Gastroesophageal sphincter (tissue), 4 donors: Measurements from ENCODE around the gene MNAT1. TPM values are rescaled to one million over a fixed set of nuclear protein-coding genes. Genes with fewer than 3 reads are reported as not detected.
"Not testable (repeated sequence)": the region's sequence is repeated elsewhere in the genome, so short reads cannot be mapped to it uniquely, and the experiment has no call there.

Source experiments
- ATAC-seq: fragments of 150-250 bp; one replicate; pipeline ENCODE4 v1.9.1; 2016; ENCODE audit warnings: mild to moderate bottlenecking, moderate library complexity
- H3K27ac ChIP-seq, 4 donors: fragments of 200-600 bp; sonication (generic) in 3 of 4; 1 replicate in 3 of 4; 2 replicates in 1 of 4; pipeline ENCODE4 v1.5.1; 2016 to 2019
- H3K27me3 ChIP-seq: fragments of 200-600 bp; sonication (generic); one replicate; pipeline ENCODE4 v1.5.1; 2019
- H3K36me3 ChIP-seq, 2 donors: fragments of 200-600 bp; sonication (generic); one replicate each; pipeline ENCODE4 v1.5.1; 2019; ENCODE audit warnings: control low read depth in 1 of 2
- H3K4me1 ChIP-seq, 3 donors: fragments of 200-600 bp; sonication (generic); 1 replicate in 2 of 3; 2 replicates in 1 of 3; pipeline ENCODE4 v1.5.1; 2016 to 2019; ENCODE audit warnings: control low read depth in 2 of 3
- H3K4me3 ChIP-seq, 2 donors: fragments of 200-600 bp; sonication (generic); one replicate each; pipeline ENCODE4 v1.5.1; 2019; ENCODE audit warnings: mild to moderate bottlenecking in 1 of 2, moderate library complexity in 1 of 2
- H3K9me3 ChIP-seq, 3 donors: fragments of 200-600 bp; sonication (generic); one replicate each; pipeline ENCODE4 v1.5.1; 2017 to 2019; ENCODE audit warnings: control low read depth in 2 of 3
- CTCF ChIP-seq, 4 experiments: fragments of 200-600 bp in 2 of 4; fragments of 450-650 bp in 2 of 4; sonication (generic) in 1 of 4; IDR thresholded peaks; one replicate each; pipeline ENCODE4 v1.5.1; 2017 to 2019; ENCODE audit warnings: antibody characterized with exemption in 4 of 4, mild to moderate bottlenecking in 2 of 4, moderate library complexity in 2 of 4
- EP300 ChIP-seq: sonication (generic); formaldehyde crosslinking; IDR thresholded peaks from one replicate; pipeline ENCODE4 v1.6.1; 2017; ENCODE audit warnings: antibody characterized with exemption, mild to moderate bottlenecking
- POLR2A ChIP-seq, 2 donors: fragments of 450-650 bp; IDR thresholded peaks; one replicate each; pipeline ENCODE4 v1.6.1; 2017; ENCODE audit warnings: antibody characterized with exemption in 2 of 2, mild to moderate bottlenecking in 2 of 2, moderate library complexity in 1 of 2
- POLR2AphosphoS5 ChIP-seq: sonication (generic); formaldehyde crosslinking; IDR thresholded peaks from one replicate; pipeline ENCODE4 v1.6.1; 2017; ENCODE audit warnings: antibody characterized with exemption
- whole genome bisulfite sequencing, 2 donors: methylation state at CpG; one replicate each; pipeline ENCODE4 v1.1.5; 2018; ENCODE audit warnings: low coverage in 1 of 2; 5-methylcytosine and 5-hydroxymethylcytosine counted together
- total RNA-seq, 4 donors: library from RNA; depleted of rRNA; stranded (reverse); fragments of >200 nt; gene quantifications; one replicate each; pipeline ENCODE4 v1.1.0, GENCODE V29; 2016

MNAT1 gene
- total RNA-seq, 4 donors from 2014 or later, result 30.4 to 46.0 (median 42.8) TPM

- Histone ChIP-seq H3K36me3 (no peaks in the 10 kb centered on the region), H3K4me3 (no peak overlapping the region), H3K27ac (no peak overlapping the region), H3K9me3 (no peaks in the 10 kb centered on the region), H3K4me1 (peaks cover 0 to 41% (median 6%) of the 10 kb centered on the region in 3 donors), H3K27me3 (no peaks in the 10 kb centered on the region)
- TF ChIP-seq POLR2AphosphoS5 (no peak), POLR2A (IDR thresholded peaks at IDR 0.05) (no peak), CTCF (IDR thresholded peaks at IDR 0.05) (no peak), EP300 (no peak)
- no peak for ATAC-seq
These were observed 133.1 kb downstream of the MNAT1 start for GRCh38 chr14:60867503-60868172.

- Histone ChIP-seq H3K9me3 (peaks cover 0 to 3% (median 0%) of the 10 kb centered on the region in 3 donors), H3K4me3 (no peak overlapping the region), H3K4me1 (peaks cover 0 to 6% (median 0%) of the 10 kb centered on the region in 3 donors), H3K36me3 (peaks cover 0 to 10% of the 10 kb centered on the region in 2 donors), H3K27me3 (no peaks in the 10 kb centered on the region), H3K27ac (no peak overlapping the region)
- ATAC-seq, result no peak
- TF ChIP-seq CTCF (IDR thresholded peaks at IDR 0.05) (no peak), POLR2AphosphoS5 (no peak), EP300 (no peak), POLR2A (IDR thresholded peaks at IDR 0.05) (no peak)
- WGBS, 2 donors, result 100% methylated on average over 1 of the region's 1 CpG; no CpG with 5 or more reads in 1 of the 2 donors
These were observed 143.6 kb downstream of the MNAT1 start for GRCh38 chr14:60878121-60878520.

GRCh38 chr14:60878536-60878935 lies 144.0 kb downstream of the MNAT1 start:
- Histone ChIP-seq H3K9me3 (peaks cover 0 to 8% (median 0%) of the 10 kb centered on the region in 3 donors), H3K27ac (no peak overlapping the region), H3K27me3 (no peaks in the 10 kb centered on the region), H3K4me1 (peaks cover 0 to 6% (median 0%) of the 10 kb centered on the region in 3 donors), H3K36me3 (peaks cover 0 to 11% of the 10 kb centered on the region in 2 donors), H3K4me3 (no peak overlapping the region)
- no peak for ATAC-seq
- TF ChIP-seq POLR2A (IDR thresholded peaks at IDR 0.05) (no peak), POLR2AphosphoS5 (no peak), EP300 (no peak), CTCF (IDR thresholded peaks at IDR 0.05) (no peak)

GRCh38 chr14:60882219-60882618 lies 147.7 kb downstream of the MNAT1 start:
- Histone ChIP-seq H3K36me3 (peaks cover 0 to 13% of the 10 kb centered on the region in 2 donors), H3K27ac (no peak overlapping the region), H3K4me3 (no peak overlapping the region), H3K4me1 (peaks cover 0 to 6% (median 0%) of the 10 kb centered on the region in 3 donors), H3K27me3 (no peaks in the 10 kb centered on the region), H3K9me3 (peaks cover 0 to 22% (median 0%) of the 10 kb centered on the region in 3 donors)
- no peak for ATAC-seq
- TF ChIP-seq EP300 (no peak), CTCF (IDR thresholded peaks at IDR 0.05) (no peak), POLR2AphosphoS5 (no peak), POLR2A (IDR thresholded peaks at IDR 0.05) (no peak)
- 96 to 100% methylated on average over 1 of the region's 1 CpG for WGBS, 2 donors

GRCh38 chr14:60884134-60884533 lies 149.6 kb downstream of the MNAT1 start:
- Histone ChIP-seq H3K36me3 (peaks cover 0 to 13% of the 10 kb centered on the region in 2 donors), H3K4me1 (no peaks in the 10 kb centered on the region), H3K27me3 (no peaks in the 10 kb centered on the region), H3K9me3 (peaks cover 0 to 22% (median 0%) of the 10 kb centered on the region in 3 donors), H3K27ac (no peak overlapping the region), H3K4me3 (no peak overlapping the region)
- TF ChIP-seq POLR2AphosphoS5, result no peak
- no peak for TF ChIP-seq EP300
- no peak for TF ChIP-seq CTCF (IDR thresholded peaks at IDR 0.05)
- no peak for TF ChIP-seq POLR2A (IDR thresholded peaks at IDR 0.05)
- ATAC-seq, result no peak

- 83 to 100% methylated on average over 2 to 3 of the region's 3 CpGs for WGBS, 2 donors
- not testable (repeated sequence) for ATAC-seq, H3K27ac ChIP-seq, H3K36me3 ChIP-seq, H3K4me1 ChIP-seq, H3K9me3 ChIP-seq, H3K27me3 ChIP-seq, H3K4me3 ChIP-seq
These were observed 156.1 kb downstream of the MNAT1 start for GRCh38 chr14:60890636-60891035.
